ENCODE data around the gene RDH13.

RDH13 gene

GRCh38 chr19:55091955-55092354 is 29.0 kb upstream of the RDH13 start:
- DNase-seq (ENCODE audit: low read depth) = no peak

- no peak for DNase-seq (ENCODE audit: low read depth)
Measured at GRCh38 chr19:55091126-55091910, 28.4 kb upstream of the RDH13 start.

GRCh38 chr19:55090564-55090963 is 27.6 kb upstream of the RDH13 start:
- DNase-seq (ENCODE audit: low read depth) = no peak

- DNase-seq (ENCODE audit: low read depth) = no peak
Measured at GRCh38 chr19:55089342-55089944, 26.5 kb upstream of the RDH13 start.

GRCh38 chr19:55088543-55089341 is 25.8 kb upstream of the RDH13 start:
- DNase-seq (ENCODE audit: low read depth) = peak; percentile 41

- no peak for DNase-seq (ENCODE audit: low read depth)
Measured at GRCh38 chr19:55088021-55088451, 25.1 kb upstream of the RDH13 start.

GRCh38 chr19:55087542-55087901 is 24.6 kb upstream of the RDH13 start:
- no peak for DNase-seq (ENCODE audit: low read depth)

GRCh38 chr19:55086730-55087541 is 24.0 kb upstream of the RDH13 start:
- peak; percentile 91 for DNase-seq (ENCODE audit: low read depth)

GRCh38 chr19:55085923-55086715 is 23.2 kb upstream of the RDH13 start:
- no peak for DNase-seq (ENCODE audit: low read depth)

GRCh38 chr19:55084416-55084815 is 21.5 kb upstream of the RDH13 start:
- no peak for DNase-seq (ENCODE audit: low read depth)

- no peak for DNase-seq (ENCODE audit: low read depth)
Measured at GRCh38 chr19:55083004-55083850, 20.3 kb upstream of the RDH13 start.

GRCh38 chr19:55082020-55082851 is 19.3 kb upstream of the RDH13 start:
- no peak for DNase-seq (ENCODE audit: low read depth)

- no peak for DNase-seq (ENCODE audit: low read depth)
Measured at GRCh38 chr19:55081770-55082019, 18.7 kb upstream of the RDH13 start.

GRCh38 chr19:55080968-55081769 is 18.2 kb upstream of the RDH13 start:
- peak; percentile 51 for DNase-seq (ENCODE audit: low read depth)

GRCh38 chr19:55080121-55080967 is 17.4 kb upstream of the RDH13 start:
- DNase-seq (ENCODE audit: low read depth) = peak; percentile 57

- no peak for DNase-seq (ENCODE audit: low read depth)
Measured at GRCh38 chr19:55079400-55080038, 16.6 kb upstream of the RDH13 start.

GRCh38 chr19:55078996-55079395 is 16.0 kb upstream of the RDH13 start:
- no peak for DNase-seq (ENCODE audit: low read depth)
